IMR-90 (cell line): Measurements from ENCODE around the gene PEF1. TPM values are rescaled to one million over a fixed set of nuclear protein-coding genes. Genes with fewer than 3 reads are reported as not detected.

Experiments used
- ATAC-seq: fragments of 200-7000 bp; cut with Tn5 transposase; 2 replicates; pipeline ENCODE4 v1.9.1; 2020; ENCODE audit warnings: low read depth, mild to moderate bottlenecking, moderate library complexity
- BruUV-seq: library from RNA; stranded (reverse); fragments of 400-500 nt; replicated peaks from 2 replicates; lab custom pipeline; 2021; lab: Mats Ljungman, UMichigan
- CTCF ChIA-PET: fragments of 300-600 bp; formaldehyde crosslinking; extraction: SDS; loops from one replicate; lab custom pipeline; 2021; ENCODE audit warnings: antibody characterized with exemption; lab: Yijun Ruan, JAX
- POLR2A ChIA-PET: fragments of 300-600 bp; sonication (Branson Sonifier 250); formaldehyde crosslinking; loops from one replicate; lab custom pipeline; 2022; ENCODE audit warnings: antibody characterized with exemption; ENCODE audit not compliant: unreplicated experiment; lab: Charles Lee
- DNase-seq: peaks from one replicate; pipeline ENCODE4 v3.0.0; 2013
- H2AFZ ChIP-seq: replicated peaks from 2 replicates; pipeline ENCODE3; 2013; ENCODE audit warnings: low read length, mild to moderate bottlenecking; ENCODE audit not compliant: poor library complexity
- H2AK5ac ChIP-seq: 2 replicates; pipeline ENCODE4 v1.6.1; 2013; ENCODE audit warnings: low read depth, low read length, inconsistent platforms
- H2AK9ac ChIP-seq: replicated peaks from 2 replicates; pipeline ENCODE3; 2013; ENCODE audit warnings: mild to moderate bottlenecking, low read depth, low read length, moderate library complexity; ENCODE audit not compliant: poor library complexity
- H2BK120ac ChIP-seq: 2 replicates; pipeline ENCODE4 v1.6.1; 2013; ENCODE audit warnings: low read depth, low read length, inconsistent platforms
- H2BK15ac ChIP-seq: 3 replicates; pipeline ENCODE4 v1.6.1; 2013; ENCODE audit warnings: low read depth, low read length, inconsistent platforms
- H2BK20ac ChIP-seq: 2 replicates; pipeline ENCODE4 v1.6.1; 2013; ENCODE audit warnings: low read depth, mild to moderate bottlenecking, inconsistent platforms, low read length, moderate library complexity
- H2BK5ac ChIP-seq: 2 replicates; pipeline ENCODE4 v1.6.1; 2013; ENCODE audit warnings: mild to moderate bottlenecking, low read depth, low read length, inconsistent platforms; ENCODE audit not compliant: poor library complexity, severe bottlenecking
- H3K14ac ChIP-seq: replicated peaks from 2 replicates; pipeline ENCODE4 v1.6.1; 2013; ENCODE audit warnings: low read depth, low read length, inconsistent platforms
- H3K18ac ChIP-seq: 2 replicates; pipeline ENCODE4 v1.6.1; 2013; ENCODE audit warnings: low read depth, low read length, control low read depth
- H3K23ac ChIP-seq: 2 replicates; pipeline ENCODE4 v1.6.1; 2013; ENCODE audit warnings: low read depth, low read length, inconsistent platforms
- H3K27ac ChIP-seq: 2 replicates; pipeline ENCODE4 v1.5.1; 2013; ENCODE audit warnings: mild to moderate bottlenecking, control low read depth, low read length; ENCODE audit not compliant: insufficient read depth
- H3K27me3 ChIP-seq: 2 replicates; pipeline ENCODE4 v1.6.1; 2013; ENCODE audit warnings: low read length; ENCODE audit not compliant: control insufficient read depth, insufficient read depth
- H3K36me3 ChIP-seq: 2 replicates; pipeline ENCODE4 v1.6.1; 2013; ENCODE audit warnings: low read length, mixed read lengths; ENCODE audit not compliant: control insufficient read depth, insufficient read depth
- H3K4ac ChIP-seq: 2 replicates; pipeline ENCODE4 v1.6.1; 2013; ENCODE audit warnings: low read depth, low read length, inconsistent platforms
- H3K4me1 ChIP-seq: 2 replicates; pipeline ENCODE4 v1.6.1; 2013; ENCODE audit warnings: low read length, mixed read lengths; ENCODE audit not compliant: control insufficient read depth, insufficient read depth
- H3K4me2 ChIP-seq: 2 replicates; pipeline ENCODE4 v1.6.1; 2013; ENCODE audit warnings: low read depth, mild to moderate bottlenecking, control low read depth, low read length, moderate library complexity
- H3K4me3 ChIP-seq: 2 replicates; pipeline ENCODE4 v1.5.1; 2013; ENCODE audit warnings: low read depth, mild to moderate bottlenecking, control low read depth, low read length, moderate library complexity; ENCODE audit not compliant: insufficient read depth
- H3K56ac ChIP-seq: 2 replicates; pipeline ENCODE4 v1.6.1; 2013; ENCODE audit warnings: low read length, inconsistent platforms; ENCODE audit not compliant: insufficient read depth; ENCODE audit errors: extremely low read depth
- H3K79me1 ChIP-seq, 2 experiments: 2 replicates each; pipeline ENCODE4 v1.6.1; 2013; ENCODE audit warnings: low read length in 2 of 2, inconsistent platforms in 1 of 2, low read depth in 1 of 2
- H3K9ac ChIP-seq: 2 replicates; pipeline ENCODE4 v1.6.1; 2013; ENCODE audit warnings: low read depth, low read length, control low read depth
- H3K9me1 ChIP-seq: 2 replicates; pipeline ENCODE4 v1.6.1; 2013; ENCODE audit warnings: low read length, inconsistent platforms; ENCODE audit not compliant: insufficient read depth
- H3K9me3 ChIP-seq: 2 replicates; pipeline ENCODE4 v1.6.1; 2013; ENCODE audit warnings: low read length; ENCODE audit not compliant: control insufficient read depth, insufficient read depth
- H4K20me1 ChIP-seq: 2 replicates; pipeline ENCODE4 v1.6.1; 2013; ENCODE audit warnings: low read length, inconsistent platforms; ENCODE audit not compliant: insufficient read depth
- H4K5ac ChIP-seq: 2 replicates; pipeline ENCODE4 v1.6.1; 2013; ENCODE audit warnings: mild to moderate bottlenecking, low read depth, low read length, control low read depth
- H4K8ac ChIP-seq, 2 experiments: 2 replicates each; pipeline ENCODE4 v1.6.1; 2013; ENCODE audit warnings: low read depth in 2 of 2, low read length in 2 of 2, control low read depth in 1 of 2, inconsistent platforms in 1 of 2
- H4K91ac ChIP-seq: 2 replicates; pipeline ENCODE4 v1.6.1; 2013; ENCODE audit warnings: low read depth, low read length, inconsistent platforms; ENCODE audit not compliant: insufficient read depth
- BHLHE40 ChIP-seq: fragments of 150-350 bp; IDR thresholded peaks from 2 replicates; pipeline ENCODE4 v1.6.1; 2016; ENCODE audit warnings: mild to moderate bottlenecking, low read depth, low read length
- RAD21 ChIP-seq: IDR thresholded peaks from 2 replicates; pipeline ENCODE4 v1.6.1; 2012; ENCODE audit warnings: low read length, improper control_type of control experiment
- SMC3 ChIP-seq: fragments of 150-350 bp; IDR thresholded peaks from 2 replicates; pipeline ENCODE4 v1.6.1; 2016; ENCODE audit warnings: low read depth, mild to moderate bottlenecking, antibody characterized with exemption, low read length, moderate library complexity
- WGBS, 2 experiments: methylation state at CpG; one replicate each; pipeline versions ENCODE4 v1.1.5 to v1.1.7; 2013; ENCODE audit warnings: missing lambda C conversion rate in 2 of 2; ENCODE audit not compliant: insufficient read length in 1 of 2; ENCODE audit errors: extremely low coverage in 2 of 2; 5-methylcytosine and 5-hydroxymethylcytosine counted together
- dilution Hi-C: fragments of 300-500 bp; cut with HindIII; formaldehyde crosslinking; loops from one replicate; pipeline ENCODE4 v1.14.3; 2018; ENCODE audit warnings: low sequenced_read_pairs; ENCODE audit not compliant: unreplicated experiment
- in situ Hi-C: fragments of 300-500 bp; cut with MboI; formaldehyde crosslinking; loops from 3 replicates; pipeline ENCODE4 v1.14.3; 2019; ENCODE audit warnings: low sequenced_read_pairs, inconsistent platforms, mixed read lengths
- intact Hi-C: fragments of 100-400 bp; cut with micrococcal nuclease; formaldehyde crosslinking; loops from 2 replicates; pipeline ENCODE4 v1.10.0; 2022
- polyA plus RNA-seq, 3 experiments: library from polyadenylated mRNA; depleted of rRNA; stranded (reverse); fragments of >200 nt; gene quantifications; 2 replicates each; pipeline ENCODE4 v1.2.3, GENCODE V29; 2012; ENCODE audit warnings: low replicate concordance in 1 of 3
- total RNA-seq: library from RNA; depleted of rRNA; stranded (reverse); fragments of >200 nt; gene quantifications from 2 replicates; pipeline ENCODE4 v1.2.3, GENCODE V29; 2012
- TF ChIP-seq, protein P1 (sequence below): fragments of 150-350 bp; IDR thresholded peaks from 2 replicates; pipeline ENCODE4 v1.6.1; 2017; ENCODE audit warnings: mild to moderate bottlenecking, antibody characterized with exemption, low read length, low read depth

Gene PEF1
- total and polyA plus RNA-seq, 2 of the 4 experiments (the other 2 are of a cell fraction), result 84.2 to 104 TPM

DNA sequence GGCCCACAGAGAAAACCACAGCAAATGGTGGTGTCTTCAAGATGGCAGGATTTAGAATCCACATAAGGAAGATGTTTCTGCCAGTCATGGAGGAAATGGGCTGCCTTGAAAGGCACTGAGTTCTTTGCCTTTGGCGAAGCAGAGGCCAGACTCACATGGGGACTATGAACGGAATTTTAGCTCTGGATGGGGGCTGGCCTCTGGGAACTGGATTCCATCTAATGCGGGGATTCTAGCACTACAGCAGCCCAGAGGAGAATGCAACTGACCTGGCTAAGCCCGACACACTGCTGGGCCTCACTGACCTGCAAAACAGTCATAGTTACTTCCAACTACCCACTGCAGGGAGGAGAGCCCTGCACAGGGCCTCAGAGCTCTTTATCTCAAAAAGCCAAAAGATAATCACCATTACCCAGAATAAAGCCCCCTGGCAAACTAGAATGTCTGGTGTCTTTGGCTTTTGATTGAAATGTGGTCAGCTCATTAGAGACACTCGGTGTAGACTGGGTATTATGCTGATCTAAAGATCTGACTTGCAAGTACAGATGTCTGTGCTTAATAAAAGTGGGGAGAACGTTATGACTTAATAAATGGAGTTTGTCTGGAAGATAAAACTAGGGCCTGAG is 15.6 kb downstream of the PEF1 start:
- Histone ChIP-seq H4K5ac (no peak overlapping the region), H3K4me1 (peaks cover 8% of the 10 kb centered on the region), H3K4ac (no peak overlapping the region), H3K27me3 (no peaks in the 10 kb centered on the region), H3K79me1 (peaks cover 9 to 15% of the 10 kb centered on the region in 2 experiments; a peak in 3 of 4 replicates), H2BK120ac (no peak overlapping the region), H4K91ac (no peak overlapping the region), H2AK9ac (no peak overlapping the region), H3K14ac (no peak overlapping the region), H3K9me3 (no peaks in the 10 kb centered on the region), H2AK5ac (no peak overlapping the region), H3K56ac (no peak overlapping the region), H3K4me2 (no peak overlapping the region), H3K4me3 (no peak overlapping the region), H3K9me1 (peaks cover 13% of the 10 kb centered on the region; the same call in 1 of the 2 replicates), H3K18ac (no peak overlapping the region), H2BK20ac (no peak overlapping the region), H2AFZ (no peak overlapping the region), H3K23ac (no peak overlapping the region), H3K9ac (no peak overlapping the region), H3K27ac (no peak overlapping the region), H2BK15ac (no peak overlapping the region), H2BK5ac (no peak overlapping the region), H4K20me1 (peaks cover 14% of the 10 kb centered on the region; the same call in 1 of the 2 replicates), H3K36me3 (peaks cover 38% of the 10 kb centered on the region), H4K8ac (no peak overlapping the region)
- intact Hi-C loops (no loop called here), in situ Hi-C loops (no loop called here), dilution Hi-C loops (no loop called here)
- POLR2A ChIA-PET, result no interaction called here
- ATAC-seq (no peak), DNase-seq (no peak)
- CTCF ChIA-PET, result interaction anchor here (0.8 kb wide), 1 partner anchor 14 kb away, joined by 3 read pairs; no protein-coding TSS in a partner anchor
- 100% methylated on average over 1 of the region's 6 CpGs; no CpG with 5 or more reads in 1 of the 2 experiments for WGBS, 2 experiments
- no TSS peak for BruUV-seq
- no peak for TF ChIP-seq BHLHE40
- no peak for TF ChIP-seq SMC3
- TF ChIP-seq RAD21, result no peak
- TF ChIP-seq, protein P1, sequence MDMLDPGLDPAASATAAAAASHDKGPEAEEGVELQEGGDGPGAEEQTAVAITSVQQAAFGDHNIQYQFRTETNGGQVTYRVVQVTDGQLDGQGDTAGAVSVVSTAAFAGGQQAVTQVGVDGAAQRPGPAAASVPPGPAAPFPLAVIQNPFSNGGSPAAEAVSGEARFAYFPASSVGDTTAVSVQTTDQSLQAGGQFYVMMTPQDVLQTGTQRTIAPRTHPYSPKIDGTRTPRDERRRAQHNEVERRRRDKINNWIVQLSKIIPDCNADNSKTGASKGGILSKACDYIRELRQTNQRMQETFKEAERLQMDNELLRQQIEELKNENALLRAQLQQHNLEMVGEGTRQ, result no peak
